NCI-H524 (cell line): ENCODE data around the gene LMOD3.

Experiments used
- DNase-seq, 2 experiments: peaks; one replicate each; lab custom pipeline; 2025; lab: John Stamatoyannopoulos, UW

The LMOD3 gene

GRCh38 chr3:69058180-69058946, 64.0 kb downstream of the LMOD3 start:
- DNase-seq: no peak
